ENCODE measurements around the gene NBEAL2.
A peak's percentile ranks its signal among the peaks of the same experiment; 100 is the strongest.

NBEAL2 gene

DNA sequence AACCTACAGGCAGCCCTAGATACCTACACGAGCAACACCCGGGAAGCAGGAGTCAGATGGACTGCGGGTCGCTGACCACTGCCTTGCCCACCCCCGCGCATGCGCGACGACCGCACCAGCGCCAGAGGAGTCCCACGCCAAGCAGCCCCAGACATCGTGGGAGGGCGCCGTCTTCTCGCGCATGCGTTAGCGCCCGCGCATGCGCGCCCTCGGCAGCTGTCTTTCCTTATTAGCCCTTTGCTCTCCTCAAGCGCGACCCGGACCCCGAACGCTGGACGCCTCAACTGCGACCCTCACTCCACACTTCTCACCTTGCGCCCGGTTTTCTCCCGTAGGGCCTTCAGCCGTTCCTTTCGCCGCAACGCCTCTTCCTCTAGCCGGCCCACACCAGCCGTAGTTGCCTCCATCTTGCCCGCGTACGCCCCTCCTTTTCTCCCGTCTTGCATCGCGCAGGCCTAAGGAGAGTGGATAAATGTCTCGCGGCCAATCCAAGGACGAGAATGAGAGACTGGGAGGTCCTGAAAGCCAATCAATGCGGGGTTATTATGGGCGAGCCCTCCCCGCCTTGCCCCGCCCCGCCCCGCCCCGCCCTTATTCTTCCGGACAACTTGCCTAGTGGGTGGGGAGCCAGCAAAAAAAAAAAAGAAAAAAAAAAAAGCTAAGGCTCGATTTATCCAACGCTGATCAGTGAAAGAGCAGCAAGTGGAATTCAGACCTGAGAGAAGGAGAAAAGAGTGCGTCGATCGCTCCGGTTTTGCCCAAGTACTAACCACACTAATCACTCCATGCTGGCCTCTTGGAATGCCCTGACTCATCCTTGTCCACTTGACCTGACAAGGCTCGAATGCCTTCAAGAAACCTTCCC is 2.9 kb upstream of the NBEAL2 start, which contains the start of gene CCDC12:
Gene CCDC12 (minus strand): TSS at position 420 of the 865 bp plus-strand sequence. CDS start 13 bp downstream, at position 407.
- no peaks in the 10 kb centered on the region for H3K9me3 ChIP-seq (ENCODE audit: severe bottlenecking)
- H3K27ac ChIP-seq = peak within 1 kb of the TSS; percentile 99
- H3K36me3 ChIP-seq = peaks cover 18% of the 10 kb centered on the region
- peak within 1 kb of the TSS; percentile 66 for H3K4me3 ChIP-seq (ENCODE audit: low read depth, low read length)
- TF ChIP-seq, protein P1, sequence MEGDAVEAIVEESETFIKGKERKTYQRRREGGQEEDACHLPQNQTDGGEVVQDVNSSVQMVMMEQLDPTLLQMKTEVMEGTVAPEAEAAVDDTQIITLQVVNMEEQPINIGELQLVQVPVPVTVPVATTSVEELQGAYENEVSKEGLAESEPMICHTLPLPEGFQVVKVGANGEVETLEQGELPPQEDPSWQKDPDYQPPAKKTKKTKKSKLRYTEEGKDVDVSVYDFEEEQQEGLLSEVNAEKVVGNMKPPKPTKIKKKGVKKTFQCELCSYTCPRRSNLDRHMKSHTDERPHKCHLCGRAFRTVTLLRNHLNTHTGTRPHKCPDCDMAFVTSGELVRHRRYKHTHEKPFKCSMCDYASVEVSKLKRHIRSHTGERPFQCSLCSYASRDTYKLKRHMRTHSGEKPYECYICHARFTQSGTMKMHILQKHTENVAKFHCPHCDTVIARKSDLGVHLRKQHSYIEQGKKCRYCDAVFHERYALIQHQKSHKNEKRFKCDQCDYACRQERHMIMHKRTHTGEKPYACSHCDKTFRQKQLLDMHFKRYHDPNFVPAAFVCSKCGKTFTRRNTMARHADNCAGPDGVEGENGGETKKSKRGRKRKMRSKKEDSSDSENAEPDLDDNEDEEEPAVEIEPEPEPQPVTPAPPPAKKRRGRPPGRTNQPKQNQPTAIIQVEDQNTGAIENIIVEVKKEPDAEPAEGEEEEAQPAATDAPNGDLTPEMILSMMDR (IDR thresholded peaks at IDR 0.05; ENCODE audit: low read depth, low read length) = no peak
- H3K27me3 ChIP-seq (ENCODE audit: insufficient read depth, low read depth, severe bottlenecking) = no peaks in the 10 kb centered on the region
- DNase-seq = peak; percentile 96

DNA sequence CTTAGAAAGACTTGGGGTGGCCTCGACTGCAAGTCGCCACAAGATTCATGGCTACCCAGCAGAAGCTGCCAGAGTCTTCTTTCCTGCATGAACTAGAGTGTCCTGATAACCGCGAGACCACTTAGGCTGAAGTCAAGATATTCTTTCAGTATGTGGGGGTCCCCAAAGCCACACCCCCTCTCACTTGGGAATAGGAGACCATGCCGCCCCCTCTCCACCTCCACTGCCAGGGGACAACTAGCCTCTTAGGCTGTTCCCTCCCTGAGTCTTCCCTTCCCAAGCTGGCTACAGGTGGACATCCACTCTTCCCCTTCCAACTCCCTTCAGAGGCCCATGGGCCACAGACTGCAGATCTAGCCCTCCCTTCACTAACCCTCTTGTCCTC is 1.7 kb upstream of the NBEAL2 start:
- no peak overlapping the region for H3K27ac ChIP-seq
- H3K4me3 ChIP-seq (ENCODE audit: low read depth, low read length) = no peak overlapping the region

DNA sequence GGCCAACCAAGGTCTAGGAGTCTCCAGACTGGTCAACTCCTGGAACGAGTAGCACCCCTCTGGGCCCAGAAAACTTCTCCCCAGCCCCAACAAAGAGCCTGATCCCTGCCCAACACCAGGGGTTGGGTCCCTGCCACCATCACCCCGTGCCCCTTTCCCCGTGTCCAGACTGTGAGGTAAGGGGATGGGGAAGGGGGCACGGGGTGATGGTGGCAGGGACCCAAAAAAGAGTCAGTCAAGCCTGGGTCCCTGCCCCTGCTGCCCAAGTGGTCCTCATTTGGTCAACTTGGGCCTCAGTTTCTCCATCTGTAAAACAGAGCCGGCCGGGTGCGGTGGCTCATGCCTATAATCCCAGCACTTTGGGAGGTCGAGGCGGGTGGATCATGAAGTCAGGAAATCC is 1.1 kb upstream of the NBEAL2 start:
- TF ChIP-seq, protein P1 (IDR thresholded peaks at IDR 0.05; ENCODE audit: low read depth, low read length) = no peak
- no peak for DNase-seq
- Histone ChIP-seq H3K9me3 (ENCODE audit: severe bottlenecking) (no peaks in the 10 kb centered on the region), H3K27ac (no peak overlapping the region), H3K4me3 (ENCODE audit: low read depth, low read length) (no peak overlapping the region), H3K27me3 (ENCODE audit: insufficient read depth, low read depth, severe bottlenecking) (no peaks in the 10 kb centered on the region), H3K36me3 (peaks cover 18% of the 10 kb centered on the region)

More for the DNA sequence above, 1.7 kb upstream of the NBEAL2 start:
- Histone ChIP-seq H3K36me3 (peaks cover 18% of the 10 kb centered on the region), H3K27me3 (ENCODE audit: insufficient read depth, low read depth, severe bottlenecking) (no peaks in the 10 kb centered on the region), H3K9me3 (ENCODE audit: severe bottlenecking) (no peaks in the 10 kb centered on the region)
- TF ChIP-seq, protein P1 (IDR thresholded peaks at IDR 0.05; ENCODE audit: low read depth, low read length) = no peak
- DNase-seq = no peak

DNA sequence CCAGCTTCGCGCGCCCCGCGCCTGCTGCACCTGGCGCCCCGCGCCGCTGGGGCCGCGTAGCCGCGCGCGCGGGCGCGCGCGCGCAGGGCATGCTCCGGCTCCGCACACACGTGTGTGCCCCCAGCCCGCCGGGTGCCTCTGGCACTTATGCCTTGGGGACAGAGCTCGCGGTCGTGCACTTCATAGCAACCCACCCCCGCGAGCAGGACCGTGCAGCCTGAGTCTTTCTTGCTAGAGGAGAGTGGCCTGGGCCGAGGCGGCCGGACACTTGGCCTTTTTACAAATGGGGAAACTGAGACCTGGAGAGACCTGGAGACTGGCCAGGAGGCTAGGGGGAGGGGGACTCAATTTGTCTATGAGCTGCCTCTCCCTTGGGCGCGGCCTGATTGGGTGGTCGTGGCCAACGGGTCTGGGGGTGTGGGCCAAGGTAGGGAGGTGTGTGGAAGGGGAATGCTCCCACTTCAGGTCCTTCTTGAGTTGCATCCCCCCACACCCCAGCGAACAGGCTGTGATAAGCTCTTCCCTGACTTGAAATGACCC is 562 bp downstream of the NBEAL2 start:
- H3K36me3 ChIP-seq = peaks cover 6% of the 10 kb centered on the region
- no peaks in the 10 kb centered on the region for H3K27me3 ChIP-seq (ENCODE audit: insufficient read depth, low read depth, severe bottlenecking)
- TF ChIP-seq, protein P1 (IDR thresholded peaks at IDR 0.05; ENCODE audit: low read depth, low read length) = no peak
- H3K9me3 ChIP-seq (ENCODE audit: severe bottlenecking) = no peaks in the 10 kb centered on the region
- no peak for DNase-seq
- H3K4me3 ChIP-seq (ENCODE audit: low read depth, low read length) = peak overlapping the region; percentile 79
- H3K27ac ChIP-seq = peak overlapping the region; percentile 76

DNA sequence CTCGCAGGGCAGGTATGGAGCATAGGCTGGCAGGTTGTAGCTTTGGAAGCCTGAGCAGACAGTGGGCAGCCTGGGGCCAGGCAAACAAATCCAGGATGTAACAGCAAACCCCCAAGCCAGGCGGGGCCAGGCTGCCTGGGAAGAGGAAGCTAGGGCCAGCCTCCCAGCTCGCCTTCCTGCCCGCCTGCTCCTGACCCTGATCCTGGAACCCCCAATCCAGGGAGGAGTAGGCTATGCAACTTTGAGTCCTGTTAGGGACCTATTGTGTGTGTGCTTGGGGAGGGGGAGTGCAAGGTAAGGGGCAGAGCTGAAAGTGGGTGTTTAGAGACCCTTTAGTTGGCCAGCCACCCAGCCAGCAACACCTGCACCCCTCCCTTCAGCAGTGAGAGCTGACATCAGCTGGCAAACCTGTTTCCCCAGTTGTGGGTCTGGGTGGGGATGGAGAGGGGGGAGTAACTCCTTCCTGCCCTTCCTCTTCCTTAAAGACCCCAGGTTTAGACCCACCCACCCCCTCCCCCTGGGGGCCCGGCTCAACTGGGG is 2.5 kb downstream of the NBEAL2 start:
- Histone ChIP-seq H3K4me3 (ENCODE audit: low read depth, low read length) (no peak overlapping the region), H3K9me3 (ENCODE audit: severe bottlenecking) (no peaks in the 10 kb centered on the region), H3K27me3 (ENCODE audit: insufficient read depth, low read depth, severe bottlenecking) (no peaks in the 10 kb centered on the region), H3K36me3 (no peaks in the 10 kb centered on the region), H3K27ac (no peak overlapping the region)
- TF ChIP-seq, protein P1 (IDR thresholded peaks at IDR 0.05; ENCODE audit: low read depth, low read length) = no peak
- no peak for DNase-seq
